Fibroblast of skin of left biceps (primary cell): ENCODE measurements around the gene UBALD1.

ENCODE experiments used
- DNase-seq, 2 experiments: peaks; one replicate each; pipeline ENCODE4 v3.0.0-alpha.2; 2013; ENCODE audit warnings: low read depth in 2 of 2

Gene UBALD1

GRCh38 chr16:4646773-4647643, 32.3 kb upstream of the UBALD1 start:
- DNase-seq = no peak

- no peak for DNase-seq
These were observed 27.2 kb upstream of the UBALD1 start for GRCh38 chr16:4641895-4642294.

- DNase-seq = no peak
These were observed 26.6 kb upstream of the UBALD1 start for GRCh38 chr16:4641306-4641687.

GRCh38 chr16:4640572-4641305, 26.1 kb upstream of the UBALD1 start:
- no peak for DNase-seq

- DNase-seq = no peak
These were observed 25.3 kb upstream of the UBALD1 start for GRCh38 chr16:4639899-4640509.

- no peak for DNase-seq
These were observed 22.9 kb upstream of the UBALD1 start for GRCh38 chr16:4637501-4638166.

- no peak for DNase-seq
These were observed 21.5 kb upstream of the UBALD1 start for GRCh38 chr16:4636196-4636595.

GRCh38 chr16:4634768-4635167, 20.1 kb upstream of the UBALD1 start:
- DNase-seq = no peak

GRCh38 chr16:4633910-4634635, 19.4 kb upstream of the UBALD1 start:
- DNase-seq = no peak

- DNase-seq = no peak
These were observed 16.8 kb upstream of the UBALD1 start for GRCh38 chr16:4631444-4631843.

GRCh38 chr16:4628283-4628682, 13.6 kb upstream of the UBALD1 start:
- DNase-seq = no peak

- DNase-seq = no peak
These were observed 11.7 kb upstream of the UBALD1 start for GRCh38 chr16:4626396-4626795.

- DNase-seq = no peak
These were observed 11.0 kb upstream of the UBALD1 start for GRCh38 chr16:4625560-4626159.

GRCh38 chr16:4624827-4625559, 10.3 kb upstream of the UBALD1 start:
- DNase-seq = no peak

GRCh38 chr16:4624015-4624826, 9.5 kb upstream of the UBALD1 start, which contains the start of gene MGRN1:
MGRN1 (plus strand) TSS chr16:4624826; CDS start chr16:4624961, 135 bp downstream.
- peak; percentile 91 to 92 for DNase-seq

GRCh38 chr16:4623593-4623992, 8.9 kb upstream of the UBALD1 start:
- no peak for DNase-seq

- no peak for DNase-seq
These were observed 4.1 kb upstream of the UBALD1 start for GRCh38 chr16:4618645-4619418.

- no peak for DNase-seq
These were observed 3.2 kb upstream of the UBALD1 start for GRCh38 chr16:4617880-4618279.
